ENCODE results near the gene TMPRSS11D.

The TMPRSS11D gene

DNA sequence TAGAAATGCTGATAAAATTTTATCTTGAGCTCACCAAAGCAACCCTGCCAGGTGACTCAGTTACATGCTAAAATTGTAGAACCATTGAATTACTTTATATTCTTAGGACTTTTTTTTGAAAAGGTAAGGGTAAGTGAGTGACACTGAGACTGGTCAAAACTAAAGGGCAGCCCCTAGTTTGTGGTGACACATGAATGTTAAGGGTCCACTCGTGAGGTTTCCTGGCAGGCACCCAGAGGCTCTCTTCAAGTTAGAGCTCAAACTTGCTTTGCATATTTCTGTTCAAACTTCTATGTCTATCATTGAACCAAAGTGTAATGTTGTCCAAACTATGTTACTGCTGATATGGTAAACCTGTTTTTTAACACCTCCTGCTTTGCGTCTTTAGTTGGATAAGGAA lies 30.5 kb downstream of the TMPRSS11D start:
- TF ChIP-seq, protein P1, sequence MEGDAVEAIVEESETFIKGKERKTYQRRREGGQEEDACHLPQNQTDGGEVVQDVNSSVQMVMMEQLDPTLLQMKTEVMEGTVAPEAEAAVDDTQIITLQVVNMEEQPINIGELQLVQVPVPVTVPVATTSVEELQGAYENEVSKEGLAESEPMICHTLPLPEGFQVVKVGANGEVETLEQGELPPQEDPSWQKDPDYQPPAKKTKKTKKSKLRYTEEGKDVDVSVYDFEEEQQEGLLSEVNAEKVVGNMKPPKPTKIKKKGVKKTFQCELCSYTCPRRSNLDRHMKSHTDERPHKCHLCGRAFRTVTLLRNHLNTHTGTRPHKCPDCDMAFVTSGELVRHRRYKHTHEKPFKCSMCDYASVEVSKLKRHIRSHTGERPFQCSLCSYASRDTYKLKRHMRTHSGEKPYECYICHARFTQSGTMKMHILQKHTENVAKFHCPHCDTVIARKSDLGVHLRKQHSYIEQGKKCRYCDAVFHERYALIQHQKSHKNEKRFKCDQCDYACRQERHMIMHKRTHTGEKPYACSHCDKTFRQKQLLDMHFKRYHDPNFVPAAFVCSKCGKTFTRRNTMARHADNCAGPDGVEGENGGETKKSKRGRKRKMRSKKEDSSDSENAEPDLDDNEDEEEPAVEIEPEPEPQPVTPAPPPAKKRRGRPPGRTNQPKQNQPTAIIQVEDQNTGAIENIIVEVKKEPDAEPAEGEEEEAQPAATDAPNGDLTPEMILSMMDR (conservative IDR thresholded peaks at IDR 0.05; ENCODE audit: low read length), result no peak
- no peak for DNase-seq (ENCODE audit: low read depth)
- H3K4me3 ChIP-seq (ENCODE audit: low read length), result no peak overlapping the region

DNA sequence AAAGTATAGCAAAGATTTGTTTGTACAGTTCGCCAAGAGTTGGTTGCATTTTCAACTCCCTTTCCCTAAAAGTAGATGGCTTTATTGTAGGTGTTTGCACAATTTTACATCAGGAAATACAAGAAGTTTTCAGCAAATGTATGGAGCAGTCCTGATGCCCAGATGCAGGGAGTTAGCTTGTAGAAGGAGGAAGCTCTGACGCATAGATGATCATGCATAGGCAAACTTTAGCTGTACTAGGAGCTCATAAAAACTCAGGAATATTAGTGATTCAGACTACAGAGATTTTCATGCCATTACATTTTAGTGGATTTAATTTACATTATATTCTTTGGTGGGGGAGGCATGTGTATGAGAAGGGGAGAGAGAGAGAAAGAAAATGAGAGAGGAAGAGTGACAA lies 62.9 kb downstream of the TMPRSS11D start:
- no peak overlapping the region for H3K4me3 ChIP-seq (ENCODE audit: low read length)
- TF ChIP-seq, protein P1 (conservative IDR thresholded peaks at IDR 0.05; ENCODE audit: low read length), result no peak
- DNase-seq (ENCODE audit: low read depth), result no peak

DNA sequence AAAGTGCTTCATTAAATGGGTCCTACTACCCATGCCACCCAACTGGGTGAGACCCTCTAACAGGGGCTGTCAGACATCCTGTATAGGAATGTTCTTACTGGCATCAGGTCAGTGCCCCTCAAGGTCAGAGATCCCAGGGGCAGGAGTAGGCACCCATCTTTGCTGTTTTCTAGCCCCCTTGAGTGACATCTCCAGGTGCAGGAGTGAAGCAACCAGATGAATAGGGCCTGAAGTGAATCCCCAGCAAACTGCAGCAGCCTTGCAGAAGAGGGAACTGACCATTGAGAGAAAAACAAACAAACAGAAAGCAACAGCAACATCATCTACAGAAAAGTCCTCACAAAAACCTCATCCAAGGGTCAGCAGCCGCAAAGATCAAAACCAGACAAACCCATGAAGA lies 73.8 kb downstream of the TMPRSS11D start:
- DNase-seq (ENCODE audit: low read depth), result no peak
- no peak overlapping the region for H3K4me3 ChIP-seq (ENCODE audit: low read length)
- TF ChIP-seq, protein P1 (conservative IDR thresholded peaks at IDR 0.05; ENCODE audit: low read length), result no peak

DNA sequence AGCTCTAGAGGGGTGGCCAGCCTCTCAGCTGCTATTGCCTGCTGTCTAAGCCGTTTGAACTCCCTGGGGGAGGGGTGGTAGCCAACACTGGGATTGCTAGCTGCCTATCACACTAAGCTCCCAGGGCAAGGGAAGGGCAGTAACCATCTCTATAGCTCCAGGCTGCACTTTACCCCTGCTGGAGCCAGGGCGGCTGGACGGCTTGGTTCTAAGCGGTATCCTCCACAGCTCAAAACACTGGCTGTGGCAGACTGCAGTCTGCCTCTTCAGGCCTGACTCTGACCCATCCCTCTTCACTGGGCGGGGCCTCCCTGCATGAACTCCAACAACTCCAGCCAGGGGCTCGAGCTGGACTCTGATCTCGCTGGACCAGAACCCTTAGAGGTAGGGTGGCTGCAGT lies 74.3 kb downstream of the TMPRSS11D start:
- H3K4me3 ChIP-seq (ENCODE audit: low read length), result no peak overlapping the region
- DNase-seq (ENCODE audit: low read depth), result no peak
- TF ChIP-seq, protein P1 (conservative IDR thresholded peaks at IDR 0.05; ENCODE audit: low read length), result no peak

DNA sequence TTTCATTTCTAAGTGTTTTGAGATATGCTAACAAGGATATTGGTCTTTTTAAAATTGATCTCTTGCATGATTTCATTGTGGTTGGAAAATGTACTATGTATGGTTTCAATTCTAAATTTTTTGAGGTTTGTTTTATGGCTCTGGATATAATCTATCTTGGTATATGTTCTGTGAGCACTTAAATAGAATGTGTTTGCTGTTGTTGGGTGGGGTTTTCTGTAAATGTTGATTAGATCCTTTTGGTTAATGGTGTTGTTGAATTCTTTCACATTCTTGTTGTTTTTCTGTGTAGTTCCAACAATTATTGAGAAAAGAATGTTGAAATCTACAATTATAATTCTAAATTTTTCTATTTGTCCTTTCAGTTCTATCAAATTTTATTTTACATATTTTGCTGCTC lies 87.0 kb downstream of the TMPRSS11D start:
- TF ChIP-seq, protein P1 (conservative IDR thresholded peaks at IDR 0.05; ENCODE audit: low read length), result no peak
- DNase-seq (ENCODE audit: low read depth), result no peak
- H3K4me3 ChIP-seq (ENCODE audit: low read length), result no peak overlapping the region

DNA sequence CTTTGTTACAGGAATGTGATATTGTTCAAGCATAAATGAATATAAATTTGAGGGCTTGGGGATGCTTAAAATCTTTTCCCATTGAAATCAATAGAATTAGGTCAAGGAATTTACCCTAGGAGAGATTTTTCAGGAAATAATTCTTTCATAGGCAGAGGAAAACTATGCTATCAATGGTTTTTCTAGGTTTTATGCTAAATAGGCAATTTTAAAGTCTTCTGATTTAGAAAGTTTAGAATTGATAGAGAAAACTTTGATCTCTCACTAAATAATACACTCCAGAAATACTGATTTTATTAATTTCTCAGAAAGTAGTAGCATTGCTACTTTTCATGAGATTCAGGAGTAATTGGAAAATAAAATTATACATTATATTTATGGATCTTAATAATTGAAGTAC lies 93.1 kb downstream of the TMPRSS11D start:
- DNase-seq (ENCODE audit: low read depth), result no peak
- H3K4me3 ChIP-seq (ENCODE audit: low read length), result no peak overlapping the region
- TF ChIP-seq, protein P1 (conservative IDR thresholded peaks at IDR 0.05; ENCODE audit: low read length), result no peak

DNA sequence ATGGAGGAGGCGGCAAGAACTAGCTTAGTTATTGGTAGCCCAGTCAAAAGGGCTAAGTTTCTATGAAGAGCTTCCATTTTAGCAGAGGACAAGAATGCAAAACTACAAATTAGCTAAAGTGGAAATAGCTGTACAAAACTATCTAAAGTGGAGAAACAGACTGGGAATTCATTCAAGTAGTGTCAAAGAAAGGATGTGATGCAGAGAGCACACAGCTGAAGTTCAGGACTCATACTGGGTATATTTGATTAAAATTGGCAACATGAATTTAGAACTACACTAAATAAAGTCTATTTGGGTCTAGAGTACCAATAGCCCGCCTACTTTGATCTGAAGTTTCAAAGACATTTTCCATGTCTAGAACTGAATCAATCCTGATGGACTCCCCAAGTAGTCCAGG lies 96.5 kb downstream of the TMPRSS11D start:
- no peak for DNase-seq (ENCODE audit: low read depth)
- H3K4me3 ChIP-seq (ENCODE audit: low read length), result no peak overlapping the region
- TF ChIP-seq, protein P1 (conservative IDR thresholded peaks at IDR 0.05; ENCODE audit: low read length), result no peak

Measured in AG10803 (cell line).